SK-N-SH (cell line): ENCODE results near the gene MAD1L1. TPM values are rescaled to one million over a fixed set of nuclear protein-coding genes. Genes with fewer than 3 reads are reported as not detected.

Experiments
- CTCF ChIA-PET: fragments of 300-600, 350-600 bp; formaldehyde crosslinking; extraction: SDS; loops from one replicate; lab custom pipeline; 2021; lab: Yijun Ruan, JAX
- POLR2A ChIA-PET: fragments of 350-600 bp; sonication (Branson Sonifier 250); formaldehyde crosslinking; extraction: SDS; loops from one replicate; lab custom pipeline; 2020; ENCODE audit warnings: antibody characterized with exemption, inconsistent platforms; lab: Yijun Ruan, JAX
- DNase-seq: peaks from one replicate; pipeline ENCODE4 v3.0.0; 2012
- H2AFZ ChIP-seq: fragments of 200-600 bp; sonication (generic); 2 replicates; pipeline ENCODE4 v1.8.1; 2016; ENCODE audit warnings: antibody characterized with exemption, mild to moderate bottlenecking, low read depth
- H3F3A ChIP-seq: fragments of 200-600 bp; sonication (generic); replicated peaks from 2 replicates; pipeline ENCODE3; 2016; ENCODE audit warnings: antibody characterized with exemption, mild to moderate bottlenecking; ENCODE audit not compliant: insufficient read depth
- H3K27ac ChIP-seq, 2 experiments: fragments of 200-500 bp in 1 of 2; fragments of 200-600 bp in 1 of 2; sonication (Bioruptor generic) in 1 of 2; sonication (generic), shearing (Covaris generic) in 1 of 2; 2 replicates each; pipeline versions ENCODE4 v1.5.1 to v1.6.1; 2014 to 2016; ENCODE audit warnings: low read depth in 2 of 2, inconsistent platforms in 1 of 2, low read length in 1 of 2, mild to moderate bottlenecking in 1 of 2, mixed read lengths in 1 of 2
- H3K27me3 ChIP-seq: fragments of 200-600 bp; sonication (generic), shearing (Covaris generic); 2 replicates; pipeline ENCODE4 v1.6.1; 2016; ENCODE audit warnings: mixed run types; ENCODE audit not compliant: insufficient read depth
- H3K36me3 ChIP-seq, 2 experiments: fragments of 200-500 bp in 1 of 2; fragments of 200-600 bp in 1 of 2; sonication (Bioruptor generic) in 1 of 2; sonication (generic) in 1 of 2; replicated peaks in 1 of 2; 2 replicates each; pipeline versions ENCODE3 to v1.5.1; 2014 to 2016; ENCODE audit warnings: low read length in 1 of 2, mild to moderate bottlenecking in 1 of 2; ENCODE audit not compliant: insufficient read depth in 2 of 2, control insufficient read depth in 1 of 2
- H3K4me1 ChIP-seq, 2 experiments: fragments of 200-500 bp in 1 of 2; fragments of 200-600 bp in 1 of 2; sonication (Bioruptor generic) in 1 of 2; sonication (generic), shearing (Covaris generic) in 1 of 2; 2 replicates each; pipeline versions ENCODE4 v1.5.1 to v1.6.1; 2014 to 2016; ENCODE audit warnings: low read depth in 1 of 2, low read length in 1 of 2, mixed run types in 1 of 2; ENCODE audit not compliant: insufficient read depth in 2 of 2, control insufficient read depth in 1 of 2
- H3K4me2 ChIP-seq: fragments of 200-600 bp; sonication (generic), shearing (Covaris generic); 2 replicates; pipeline ENCODE4 v1.6.1; 2017; ENCODE audit warnings: mixed run types
- H3K4me3 ChIP-seq, 2 experiments: fragments of 200-500 bp in 1 of 2; fragments of 200-600 bp in 1 of 2; sonication (Bioruptor generic) in 1 of 2; sonication (generic), shearing (Covaris generic) in 1 of 2; 2 replicates each; pipeline versions ENCODE4 v1.5.1 to v1.8.1; 2014 to 2016; ENCODE audit warnings: low read depth in 2 of 2, inconsistent platforms in 1 of 2, low read length in 1 of 2, mild to moderate bottlenecking in 1 of 2, mixed read lengths in 1 of 2, moderate library complexity in 1 of 2
- H3K79me2 ChIP-seq: fragments of 200-600 bp; sonication (generic); 2 replicates; pipeline ENCODE4 v1.8.1; 2017; ENCODE audit warnings: mild to moderate bottlenecking; ENCODE audit not compliant: insufficient read depth
- H3K9ac ChIP-seq: fragments of 200-600 bp; sonication (generic); 2 replicates; pipeline ENCODE4 v1.6.1; 2017; ENCODE audit warnings: mixed run types
- H3K9me2 ChIP-seq: fragments of 200-600 bp; sonication (generic); 2 replicates; pipeline ENCODE4 v1.6.1; 2017; ENCODE audit warnings: mixed run types
- H3K9me3 ChIP-seq: fragments of 200-600 bp; sonication (generic); 2 replicates; pipeline ENCODE4 v1.6.1; 2017; ENCODE audit warnings: mixed run types, mild to moderate bottlenecking, moderate library complexity
- H4K20me1 ChIP-seq: fragments of 200-600 bp; sonication (generic); 2 replicates; pipeline ENCODE4 v1.6.1; 2017; ENCODE audit warnings: mild to moderate bottlenecking, mixed run types; ENCODE audit not compliant: insufficient read depth
- CTCF ChIP-seq: fragments of 200-600 bp; sonication (generic); IDR thresholded peaks from 2 replicates; pipeline ENCODE4 v1.6.1; 2017; ENCODE audit warnings: antibody characterized with exemption, mild to moderate bottlenecking, moderate library complexity
- EP300 ChIP-seq, 2 experiments: IDR thresholded peaks; 2 replicates each; pipeline versions ENCODE4 v1.4.0 to v1.6.1; 2012; ENCODE audit warnings: borderline replicate concordance in 1 of 2, low read depth in 1 of 2, low read length in 1 of 2
- FOXJ3 ChIP-seq: sonication (generic); formaldehyde crosslinking; IDR thresholded peaks from 2 replicates; pipeline ENCODE4 v1.5.1; 2020; ENCODE audit warnings: mild to moderate bottlenecking, missing genetic modification reagents
- FOXM1 ChIP-seq: IDR thresholded peaks from 2 replicates; pipeline ENCODE4 v1.4.0; 2012; ENCODE audit warnings: low read depth, mild to moderate bottlenecking
- GATA2 ChIP-seq: sonication (generic); formaldehyde crosslinking; IDR thresholded peaks from 2 replicates; pipeline ENCODE4 v1.5.0; 2020; ENCODE audit warnings: mild to moderate bottlenecking, missing genetic modification reagents
- IRF3 ChIP-seq: fragments of 150-350 bp; IDR thresholded peaks from 2 replicates; pipeline ENCODE4 v1.6.1; 2016; ENCODE audit warnings: mild to moderate bottlenecking, low read depth, low read length
- MAX ChIP-seq: IDR thresholded peaks from 2 replicates; pipeline ENCODE4 v1.4.0; 2012; ENCODE audit warnings: low read depth
- NRF1 ChIP-seq: IDR thresholded peaks from 2 replicates; pipeline ENCODE4 v1.6.1; 2012; ENCODE audit warnings: low read depth, mild to moderate bottlenecking, low read length
- REST ChIP-seq: IDR thresholded peaks from 2 replicates; pipeline ENCODE4 v1.6.1; 2012; ENCODE audit warnings: mild to moderate bottlenecking, low read depth, low read length, moderate library complexity
- SIN3A ChIP-seq: IDR thresholded peaks from 2 replicates; pipeline ENCODE4 v1.6.1; 2012; ENCODE audit warnings: low read depth, mild to moderate bottlenecking, low read length, moderate library complexity, borderline replicate concordance
- TAF1 ChIP-seq: IDR thresholded peaks from 2 replicates; pipeline ENCODE4 v1.6.1; 2012; ENCODE audit warnings: low read depth, mild to moderate bottlenecking, low read length, moderate library complexity, borderline replicate concordance
- USF2 ChIP-seq: fragments of 150-350 bp; IDR thresholded peaks from 2 replicates; pipeline ENCODE4 v1.6.1; 2017; ENCODE audit warnings: antibody characterized with exemption, low read length, low read depth, borderline replicate concordance
- YY1 ChIP-seq: IDR thresholded peaks from 2 replicates; pipeline ENCODE4 v1.4.0; 2012; ENCODE audit warnings: low read depth, mild to moderate bottlenecking
- WGBS: methylation state at CpG from one replicate; pipeline ENCODE4 v1.1.6; 2017; ENCODE audit warnings: low lambda C conversion rate; 5-methylcytosine and 5-hydroxymethylcytosine counted together
- polyA plus RNA-seq, 3 experiments: library from polyadenylated mRNA; depleted of rRNA; stranded (reverse); fragments of >200 nt; gene quantifications; 2 replicates each; pipeline ENCODE4 v1.2.3, GENCODE V29; 2012
- TF ChIP-seq, protein P1 (sequence below): IDR thresholded peaks from 2 replicates; pipeline ENCODE4 v1.4.0; 2012; ENCODE audit warnings: low read depth, borderline replicate concordance
- TF ChIP-seq, protein P2 (sequence below): IDR thresholded peaks from 2 replicates; pipeline ENCODE4 v1.4.0; 2012; ENCODE audit warnings: low read depth, borderline replicate concordance

The MAD1L1 gene
- polyA plus RNA-seq, 1 of the 3 experiments (the other 2 are of a cell fraction): 46.2 TPM

DNA sequence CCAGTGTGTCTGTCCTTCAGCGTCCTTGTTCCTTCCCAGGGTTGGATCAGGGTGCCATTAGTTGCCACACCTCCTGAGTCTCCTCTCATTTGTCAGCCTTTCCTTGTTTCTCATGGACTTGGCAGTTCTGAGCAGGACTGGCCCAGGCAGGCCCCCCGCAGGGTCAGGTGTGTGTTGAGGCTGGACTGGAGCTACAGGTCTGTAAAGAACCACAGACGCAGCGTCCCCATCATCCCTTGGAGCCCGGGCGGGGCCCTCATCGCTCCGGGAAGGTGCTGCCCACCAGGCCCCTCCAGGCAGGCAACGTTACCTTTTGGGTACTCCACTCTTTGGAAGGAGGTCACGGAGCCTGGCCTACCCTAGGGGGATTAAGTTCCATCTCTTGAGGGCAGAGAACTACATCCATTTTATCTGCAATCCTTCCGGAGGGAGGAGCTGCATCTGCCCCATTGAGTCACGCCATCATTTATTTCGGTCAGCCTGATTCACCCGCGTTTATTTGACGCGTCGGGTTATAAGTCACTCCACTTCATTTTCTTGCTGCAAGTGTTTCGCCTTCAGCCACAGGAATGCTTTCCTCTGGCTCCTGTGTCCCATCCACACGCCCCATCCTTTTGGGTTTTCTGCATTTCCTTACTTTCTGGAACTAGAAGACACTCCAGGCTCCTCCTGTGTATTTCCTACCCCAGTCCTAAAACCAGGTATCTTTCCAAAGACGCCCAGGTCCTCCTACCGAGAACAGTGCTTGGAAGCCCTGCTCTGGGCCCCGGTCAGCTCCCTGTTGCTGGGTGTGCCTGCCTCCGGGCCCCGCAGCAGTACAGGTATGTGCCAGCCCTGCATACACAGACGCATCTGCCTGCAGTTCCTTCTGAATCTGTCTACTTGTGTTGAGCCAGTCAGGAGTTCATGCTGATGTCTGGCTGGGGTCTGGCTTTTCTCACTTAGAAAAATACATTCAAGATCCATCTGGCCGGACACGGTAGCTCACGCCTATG is 141.9 kb downstream of the MAD1L1 start:
- H3K79me2 ChIP-seq: no peaks in the 10 kb centered on the region
- CTCF ChIA-PET: interaction anchor here (1.0 kb wide), 1 partner anchor 9 kb away, joined by 3 read pairs; no protein-coding TSS in a partner anchor
- no peak for TF ChIP-seq NRF1
- TF ChIP-seq REST: no peak
- TF ChIP-seq USF2: no peak
- no peak for TF ChIP-seq EP300 (IDR thresholded peaks at IDR 0.05; ENCODE audit: borderline replicate concordance in 1 of 2, low read depth in 1 of 2, low read length in 1 of 2)
- no peak for TF ChIP-seq GATA2
- no peak for TF ChIP-seq FOXM1
- no peak for TF ChIP-seq IRF3
- TF ChIP-seq FOXJ3 (CRISPR knock-in tag): no peak
- TF ChIP-seq, protein P1, sequence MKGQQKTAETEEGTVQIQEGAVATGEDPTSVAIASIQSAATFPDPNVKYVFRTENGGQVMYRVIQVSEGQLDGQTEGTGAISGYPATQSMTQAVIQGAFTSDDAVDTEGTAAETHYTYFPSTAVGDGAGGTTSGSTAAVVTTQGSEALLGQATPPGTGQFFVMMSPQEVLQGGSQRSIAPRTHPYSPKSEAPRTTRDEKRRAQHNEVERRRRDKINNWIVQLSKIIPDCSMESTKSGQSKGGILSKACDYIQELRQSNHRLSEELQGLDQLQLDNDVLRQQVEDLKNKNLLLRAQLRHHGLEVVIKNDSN: no peak
- TF ChIP-seq TAF1: no peak
- TF ChIP-seq YY1: no peak
- TF ChIP-seq CTCF: no peak
- TF ChIP-seq SIN3A: no peak
- no peak for TF ChIP-seq MAX
- TF ChIP-seq, protein P2, sequence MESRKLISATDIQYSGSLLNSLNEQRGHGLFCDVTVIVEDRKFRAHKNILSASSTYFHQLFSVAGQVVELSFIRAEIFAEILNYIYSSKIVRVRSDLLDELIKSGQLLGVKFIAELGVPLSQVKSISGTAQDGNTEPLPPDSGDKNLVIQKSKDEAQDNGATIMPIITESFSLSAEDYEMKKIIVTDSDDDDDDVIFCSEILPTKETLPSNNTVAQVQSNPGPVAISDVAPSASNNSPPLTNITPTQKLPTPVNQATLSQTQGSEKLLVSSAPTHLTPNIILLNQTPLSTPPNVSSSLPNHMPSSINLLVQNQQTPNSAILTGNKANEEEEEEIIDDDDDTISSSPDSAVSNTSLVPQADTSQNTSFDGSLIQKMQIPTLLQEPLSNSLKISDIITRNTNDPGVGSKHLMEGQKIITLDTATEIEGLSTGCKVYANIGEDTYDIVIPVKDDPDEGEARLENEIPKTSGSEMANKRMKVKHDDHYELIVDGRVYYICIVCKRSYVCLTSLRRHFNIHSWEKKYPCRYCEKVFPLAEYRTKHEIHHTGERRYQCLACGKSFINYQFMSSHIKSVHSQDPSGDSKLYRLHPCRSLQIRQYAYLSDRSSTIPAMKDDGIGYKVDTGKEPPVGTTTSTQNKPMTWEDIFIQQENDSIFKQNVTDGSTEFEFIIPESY: no peak
- TF ChIP-seq, all 33 proteins: peak for 0
- H3K27me3 ChIP-seq: no peaks in the 10 kb centered on the region
- POLR2A ChIA-PET: interaction anchor here (1.2 kb wide), 1 partner anchor 9 kb away, joined by 4 read pairs; no protein-coding TSS in a partner anchor
- no peaks in the 10 kb centered on the region for H3K9me3 ChIP-seq
- DNase-seq: no peak
- no peak overlapping the region for H3K9ac ChIP-seq
- no peak overlapping the region; a peak in 1 of 4 replicates for H3K27ac ChIP-seq
- no peak overlapping the region for H3K4me3 ChIP-seq
- no peak overlapping the region for H3K4me2 ChIP-seq
- H3K36me3 ChIP-seq: no peaks in the 10 kb centered on the region
- H2AFZ ChIP-seq: no peak overlapping the region
- H3K4me1 ChIP-seq: peaks cover 0 to 10% of the 10 kb centered on the region in 2 experiments; a peak in 2 of 4 replicates
- WGBS: 96% methylated on average over 27 of the region's 29 CpGs
- no peaks in the 10 kb centered on the region for H4K20me1 ChIP-seq
- no peaks in the 10 kb centered on the region for H3F3A ChIP-seq
- no peaks in the 10 kb centered on the region for H3K9me2 ChIP-seq
